Measurements from ENCODE around the gene CTNND2.

CTNND2 gene

GRCh38 chr5:10923310-10923709, 980.9 kb downstream of the CTNND2 start:
- no peak for DNase-seq (ENCODE audit: low read depth)
- H3K4me3 ChIP-seq (ENCODE audit: low read depth, low read length) = no peak overlapping the region
- no peak for TF ChIP-seq CTCF (IDR thresholded peaks at IDR 0.05; ENCODE audit: control insufficient read depth, extremely low read depth, insufficient read depth)

Measured in LNCaP clone FGC (cell line).